Suprapubic skin (tissue), 4 donors: Measurements from ENCODE around the gene PEX13.

Experiments used
- CTCF ChIP-seq, 2 donors: fragments of 200-600 bp in 1 of 2; fragments of 450-650 bp in 1 of 2; sonication (generic) in 1 of 2; IDR thresholded peaks; one replicate each; pipeline ENCODE4 v1.5.1; 2016 to 2019; ENCODE audit warnings: antibody characterized with exemption in 2 of 2, mild to moderate bottlenecking in 1 of 2, moderate library complexity in 1 of 2
- EP300 ChIP-seq: sonication (generic); formaldehyde crosslinking; IDR thresholded peaks from one replicate; pipeline ENCODE4 v1.6.1; 2017; ENCODE audit warnings: antibody characterized with exemption
- POLR2A ChIP-seq, 2 donors: fragments of 450-650 bp; IDR thresholded peaks; one replicate each; pipeline ENCODE4 v1.6.1; 2017; ENCODE audit warnings: antibody characterized with exemption in 2 of 2, mild to moderate bottlenecking in 2 of 2, moderate library complexity in 2 of 2
- POLR2AphosphoS5 ChIP-seq, 3 donors: sonication (generic); formaldehyde crosslinking; IDR thresholded peaks; one replicate each; pipeline ENCODE4 v1.6.1; 2017; ENCODE audit warnings: antibody characterized with exemption in 3 of 3

- TF ChIP-seq CTCF (IDR thresholded peaks at IDR 0.05) (no peak), POLR2A (IDR thresholded peaks at IDR 0.05) (no peak), POLR2AphosphoS5 (IDR thresholded peaks at IDR 0.05) (no peak), EP300 (no peak)
These were observed 56.6 kb downstream of the PEX13 start for GRCh38 chr2:61074100-61074499.
